ENCODE data around the gene RUFY1. TPM values are rescaled to one million over a fixed set of nuclear protein-coding genes. Genes with fewer than 3 reads are reported as not detected.
"Not testable (repeated sequence)": the region's sequence is repeated elsewhere in the genome, so short reads cannot be mapped to it uniquely, and the experiment has no call there.

The RUFY1 gene
- 40.9 and 66.4 TPM in 2 replicates for total RNA-seq (2014; rRNA removed; shearing (Covaris generic); ENCODE audit: low replicate concordance)

DNA sequence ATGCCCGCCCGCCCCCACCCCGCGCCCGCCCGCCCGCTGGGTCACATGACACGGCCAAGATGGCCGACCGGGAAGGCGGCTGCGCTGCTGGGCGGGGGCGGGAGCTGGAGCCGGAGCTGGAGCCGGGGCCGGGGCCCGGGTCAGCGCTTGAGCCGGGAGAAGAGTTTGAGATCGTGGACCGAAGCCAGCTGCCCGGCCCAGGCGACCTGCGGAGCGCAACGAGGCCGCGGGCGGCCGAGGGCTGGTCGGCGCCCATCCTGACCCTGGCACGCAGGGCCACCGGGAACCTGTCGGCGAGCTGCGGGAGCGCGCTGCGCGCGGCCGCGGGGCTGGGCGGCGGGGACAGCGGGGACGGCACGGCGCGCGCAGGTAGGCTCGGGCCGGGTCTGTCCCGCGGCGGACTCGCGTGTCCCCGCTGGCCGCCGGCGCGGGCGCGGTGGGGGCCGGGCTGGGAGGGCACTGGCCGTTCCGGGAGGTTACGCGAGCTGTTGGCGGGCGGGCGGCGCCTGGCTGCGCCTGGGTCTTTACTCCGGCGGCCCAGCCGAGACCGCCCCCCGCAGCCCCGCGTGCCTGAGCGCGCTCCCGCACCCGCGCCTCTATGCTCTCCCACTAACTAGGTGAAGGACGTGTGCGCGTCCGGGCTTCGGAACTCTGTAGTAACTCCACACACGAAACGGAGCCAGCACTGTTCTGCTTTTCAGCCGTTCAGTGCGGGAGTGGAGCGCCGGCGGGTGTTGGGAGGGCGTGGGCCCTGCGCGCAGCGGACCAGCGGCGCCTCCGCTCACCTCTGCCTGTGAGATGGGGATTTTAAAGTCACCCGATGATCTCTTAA, at the start of gene RUFY1:
Gene RUFY1, plus strand, starts transcription at position 44 of the 832 bp plus-strand sequence. Its CDS starts 16 bp downstream, at position 60.
- peak; percentile 90 for DNase-seq
- Histone ChIP-seq H3K4me1 (ENCODE audit: low read length) (peaks cover 55% of the 10 kb centered on the region), H3K36me3 (ENCODE audit: insufficient read depth, low read length) (peaks cover 14% of the 10 kb centered on the region), H3K9ac (ENCODE audit: low read length) (peak within 1 kb of the TSS; percentile 85), H3K27ac (ENCODE audit: low read length) (peak within 1 kb of the TSS; percentile 98), H4K20me1 (ENCODE audit: insufficient read depth, low read depth, low read length) (peaks cover 5% of the 10 kb centered on the region; the same call in 1 of the 2 replicates), H3K9me2 (replicated peaks; ENCODE audit: insufficient read depth, low read length) (no peaks in the 10 kb centered on the region), H2AFZ (ENCODE audit: low read length) (no peak within 1 kb of the TSS), H3K9me3 (ENCODE audit: low read length) (no peaks in the 10 kb centered on the region), H3K79me2 (ENCODE audit: low read length) (peaks cover 49% of the 10 kb centered on the region), H3K4me2 (ENCODE audit: low read depth, low read length, poor library complexity, severe bottlenecking) (peak within 1 kb of the TSS; percentile 87), H3K27me3 (ENCODE audit: low read length) (no peaks in the 10 kb centered on the region), H3K4me3 (ENCODE audit: low read length) (peak within 1 kb of the TSS; percentile 78)

- not testable (repeated sequence) for H4K20me1 ChIP-seq (ENCODE audit: insufficient read depth, low read depth, low read length); H3K36me3 ChIP-seq (ENCODE audit: insufficient read depth, low read length); H3K27ac ChIP-seq (ENCODE audit: low read length); H3K4me2 ChIP-seq (ENCODE audit: low read depth, low read length, poor library complexity, severe bottlenecking); H3K9me2 ChIP-seq (replicated peaks; ENCODE audit: insufficient read depth, low read length); H3K4me3 ChIP-seq (ENCODE audit: low read length); H3K9me3 ChIP-seq (ENCODE audit: low read length); DNase-seq; H3K9ac ChIP-seq (ENCODE audit: low read length); H3K79me2 ChIP-seq (ENCODE audit: low read length); H2AFZ ChIP-seq (ENCODE audit: low read length); H3K27me3 ChIP-seq (ENCODE audit: low read length)
- peaks cover 29% of the 10 kb centered on the region for H3K4me1 ChIP-seq (ENCODE audit: low read length)
Observed at GRCh38 chr5:179501997-179502396, 48.4 kb upstream of the RUFY1 start.

GRCh38 chr5:179502420-179502819, 47.9 kb upstream of the RUFY1 start:
- not testable (repeated sequence) for H3K27me3 ChIP-seq (ENCODE audit: low read length); H3K79me2 ChIP-seq (ENCODE audit: low read length); H3K36me3 ChIP-seq (ENCODE audit: insufficient read depth, low read length); H4K20me1 ChIP-seq (ENCODE audit: insufficient read depth, low read depth, low read length); H3K4me2 ChIP-seq (ENCODE audit: low read depth, low read length, poor library complexity, severe bottlenecking); H3K4me3 ChIP-seq (ENCODE audit: low read length); H3K9me3 ChIP-seq (ENCODE audit: low read length); H3K9me2 ChIP-seq (replicated peaks; ENCODE audit: insufficient read depth, low read length); H3K27ac ChIP-seq (ENCODE audit: low read length); DNase-seq; H2AFZ ChIP-seq (ENCODE audit: low read length); H3K9ac ChIP-seq (ENCODE audit: low read length)
- H3K4me1 ChIP-seq (ENCODE audit: low read length): peaks cover 27% of the 10 kb centered on the region

DNA sequence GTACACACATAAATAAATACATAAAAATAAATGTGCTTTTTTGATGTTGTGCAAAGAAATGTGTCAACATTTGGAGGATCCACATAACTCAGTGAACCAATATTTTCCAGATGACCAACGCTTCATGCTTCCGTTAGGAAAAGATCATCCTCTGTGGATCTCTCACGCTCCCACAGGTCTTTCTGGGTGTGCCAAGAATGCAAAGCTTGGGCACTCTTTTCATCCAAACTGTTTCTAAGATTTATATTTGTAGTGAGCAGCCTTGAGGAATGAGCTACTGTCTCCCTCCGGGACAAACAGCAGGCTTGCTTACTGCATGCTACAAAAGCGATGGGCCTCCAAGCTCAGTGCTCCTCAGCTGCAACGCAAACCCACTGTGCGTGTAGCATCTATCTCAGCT, 46.2 kb upstream of the RUFY1 start:
- Histone ChIP-seq H3K36me3 (ENCODE audit: insufficient read depth, low read length) (no peaks in the 10 kb centered on the region), H3K9ac (ENCODE audit: low read length) (no peak overlapping the region)
- DNase-seq: no peak

DNA sequence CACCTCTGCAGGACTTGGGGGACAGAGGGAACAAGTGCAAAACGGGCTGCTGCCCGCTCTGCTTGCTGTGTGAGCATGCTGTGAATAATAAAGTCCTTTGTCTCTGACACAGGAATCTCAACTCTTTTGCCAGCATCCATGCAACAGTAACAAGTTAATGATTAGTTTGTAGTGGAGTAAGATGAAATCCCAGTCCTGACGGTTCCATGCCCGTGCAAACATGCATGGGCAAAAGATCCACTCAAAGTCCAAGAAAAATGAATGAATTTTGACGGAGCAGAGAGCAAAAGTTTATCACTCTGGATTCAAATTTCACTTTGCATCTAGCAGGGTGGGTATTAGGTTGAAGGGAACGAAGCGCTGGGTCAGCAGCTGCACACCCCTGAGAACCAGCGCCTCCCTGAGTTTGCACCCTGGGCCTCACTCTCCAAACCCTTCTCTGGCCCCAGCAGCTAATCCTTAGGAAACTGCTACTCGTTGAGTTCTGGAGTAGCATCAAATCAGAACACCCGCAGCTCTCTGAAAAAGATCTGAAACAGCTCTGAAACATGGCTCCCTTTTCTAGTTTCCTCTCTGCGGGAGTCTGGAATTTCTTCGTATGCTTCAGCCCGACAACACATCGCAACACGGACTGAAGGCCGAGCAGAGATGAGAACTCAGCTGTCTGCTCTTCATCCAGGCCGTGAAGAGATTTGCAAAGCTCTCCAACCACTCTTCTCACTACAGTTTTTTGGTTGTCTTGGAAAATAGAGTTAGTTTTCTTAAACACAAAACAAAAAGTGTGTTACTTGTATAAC, 45.6 kb upstream of the RUFY1 start:
- Histone ChIP-seq H3K27ac (ENCODE audit: low read length) (peak overlapping the region; percentile 44; the same call in 1 of the 2 replicates), H3K27me3 (ENCODE audit: low read length) (no peaks in the 10 kb centered on the region), H3K36me3 (ENCODE audit: insufficient read depth, low read length) (no peaks in the 10 kb centered on the region), H3K9ac (ENCODE audit: low read length) (no peak overlapping the region), H2AFZ (ENCODE audit: low read length) (no peak overlapping the region), H3K4me1 (ENCODE audit: low read length) (peaks cover 36% of the 10 kb centered on the region), H3K9me3 (ENCODE audit: low read length) (no peaks in the 10 kb centered on the region), H3K4me2 (ENCODE audit: low read depth, low read length, poor library complexity, severe bottlenecking) (peak overlapping the region; percentile 41), H3K79me2 (ENCODE audit: low read length) (no peaks in the 10 kb centered on the region), H4K20me1 (ENCODE audit: insufficient read depth, low read depth, low read length) (no peaks in the 10 kb centered on the region), H3K4me3 (ENCODE audit: low read length) (no peak overlapping the region), H3K9me2 (replicated peaks; ENCODE audit: insufficient read depth, low read length) (no peaks in the 10 kb centered on the region)
- DNase-seq: no peak

More for the DNA sequence above, 46.2 kb upstream of the RUFY1 start:
- Histone ChIP-seq H2AFZ (ENCODE audit: low read length) (no peak overlapping the region), H3K4me2 (ENCODE audit: low read depth, low read length, poor library complexity, severe bottlenecking) (no peak overlapping the region), H3K9me3 (ENCODE audit: low read length) (no peaks in the 10 kb centered on the region), H3K27ac (ENCODE audit: low read length) (no peak overlapping the region), H3K79me2 (ENCODE audit: low read length) (no peaks in the 10 kb centered on the region), H4K20me1 (ENCODE audit: insufficient read depth, low read depth, low read length) (no peaks in the 10 kb centered on the region), H3K4me1 (ENCODE audit: low read length) (peaks cover 29% of the 10 kb centered on the region), H3K9me2 (replicated peaks; ENCODE audit: insufficient read depth, low read length) (no peaks in the 10 kb centered on the region), H3K4me3 (ENCODE audit: low read length) (no peak overlapping the region), H3K27me3 (ENCODE audit: low read length) (no peaks in the 10 kb centered on the region)

GRCh38 chr5:179505636-179506261, 44.6 kb upstream of the RUFY1 start:
- H4K20me1 ChIP-seq (ENCODE audit: insufficient read depth, low read depth, low read length): no peaks in the 10 kb centered on the region
- no peaks in the 10 kb centered on the region for H3K79me2 ChIP-seq (ENCODE audit: low read length)
- H3K9ac ChIP-seq (ENCODE audit: low read length): peak overlapping the region; percentile 35
- H3K4me3 ChIP-seq (ENCODE audit: low read length): no peak overlapping the region
- H2AFZ ChIP-seq (ENCODE audit: low read length): no peak overlapping the region
- no peaks in the 10 kb centered on the region for H3K9me3 ChIP-seq (ENCODE audit: low read length)
- H3K9me2 ChIP-seq (replicated peaks; ENCODE audit: insufficient read depth, low read length): no peaks in the 10 kb centered on the region
- H3K27ac ChIP-seq (ENCODE audit: low read length): no peak overlapping the region
- H3K4me2 ChIP-seq (ENCODE audit: low read depth, low read length, poor library complexity, severe bottlenecking): peak overlapping the region; percentile 41
- peaks cover 38% of the 10 kb centered on the region for H3K4me1 ChIP-seq (ENCODE audit: low read length)
- no peaks in the 10 kb centered on the region for H3K36me3 ChIP-seq (ENCODE audit: insufficient read depth, low read length)
- no peak for DNase-seq
- H3K27me3 ChIP-seq (ENCODE audit: low read length): no peaks in the 10 kb centered on the region

GRCh38 chr5:179509239-179509638, 41.1 kb upstream of the RUFY1 start:
- Histone ChIP-seq H3K4me1 (ENCODE audit: low read length) (peaks cover 52% of the 10 kb centered on the region), H3K4me2 (ENCODE audit: low read depth, low read length, poor library complexity, severe bottlenecking) (peak overlapping the region; percentile 19), H2AFZ (ENCODE audit: low read length) (no peak overlapping the region), H3K27me3 (ENCODE audit: low read length) (no peaks in the 10 kb centered on the region), H3K9me2 (replicated peaks; ENCODE audit: insufficient read depth, low read length) (no peaks in the 10 kb centered on the region), H3K27ac (ENCODE audit: low read length) (0 out of 2 replicates have a peak overlapping the region, but pooled peaks have one; percentile 10), H3K4me3 (ENCODE audit: low read length) (no peak overlapping the region), H3K79me2 (ENCODE audit: low read length) (no peaks in the 10 kb centered on the region), H4K20me1 (ENCODE audit: insufficient read depth, low read depth, low read length) (no peaks in the 10 kb centered on the region), H3K9ac (ENCODE audit: low read length) (no peak overlapping the region), H3K9me3 (ENCODE audit: low read length) (no peaks in the 10 kb centered on the region), H3K36me3 (ENCODE audit: insufficient read depth, low read length) (no peaks in the 10 kb centered on the region)
- peak; percentile 51 for DNase-seq

DNA sequence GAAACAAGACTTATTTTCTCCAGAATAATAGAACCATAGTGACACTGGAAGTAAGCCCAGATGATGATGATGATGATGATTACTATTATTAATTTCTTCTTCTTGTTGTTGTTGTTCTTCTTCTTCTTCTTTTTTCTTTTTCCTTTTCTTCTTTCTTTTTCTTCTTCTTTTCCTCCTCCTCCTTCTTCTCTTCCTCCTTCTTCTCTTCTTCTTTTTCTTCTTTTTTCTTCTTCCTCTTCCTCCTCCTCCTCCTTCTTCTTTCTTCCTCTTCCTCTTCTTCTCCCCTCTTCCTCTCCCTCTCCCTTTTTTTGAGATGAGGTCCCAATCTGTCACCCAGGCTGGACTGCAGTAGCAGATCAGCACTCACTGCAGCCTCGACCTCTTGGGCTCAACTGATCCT, 40.5 kb upstream of the RUFY1 start:
- Histone ChIP-seq H3K9me3 (ENCODE audit: low read length) (no peaks in the 10 kb centered on the region), H4K20me1 (ENCODE audit: insufficient read depth, low read depth, low read length) (no peaks in the 10 kb centered on the region), H3K36me3 (ENCODE audit: insufficient read depth, low read length) (no peaks in the 10 kb centered on the region), H3K4me2 (ENCODE audit: low read depth, low read length, poor library complexity, severe bottlenecking) (peak overlapping the region; percentile 19), H2AFZ (ENCODE audit: low read length) (no peak overlapping the region), H3K9me2 (replicated peaks; ENCODE audit: insufficient read depth, low read length) (no peaks in the 10 kb centered on the region), H3K27ac (ENCODE audit: low read length) (no peak overlapping the region), H3K79me2 (ENCODE audit: low read length) (no peaks in the 10 kb centered on the region), H3K4me1 (ENCODE audit: low read length) (peaks cover 46% of the 10 kb centered on the region), H3K4me3 (ENCODE audit: low read length) (no peak overlapping the region), H3K27me3 (ENCODE audit: low read length) (no peaks in the 10 kb centered on the region), H3K9ac (ENCODE audit: low read length) (no peak overlapping the region)
- DNase-seq: no peak
